ENCODE measurements around the gene KRTAP13-1.

DNA sequence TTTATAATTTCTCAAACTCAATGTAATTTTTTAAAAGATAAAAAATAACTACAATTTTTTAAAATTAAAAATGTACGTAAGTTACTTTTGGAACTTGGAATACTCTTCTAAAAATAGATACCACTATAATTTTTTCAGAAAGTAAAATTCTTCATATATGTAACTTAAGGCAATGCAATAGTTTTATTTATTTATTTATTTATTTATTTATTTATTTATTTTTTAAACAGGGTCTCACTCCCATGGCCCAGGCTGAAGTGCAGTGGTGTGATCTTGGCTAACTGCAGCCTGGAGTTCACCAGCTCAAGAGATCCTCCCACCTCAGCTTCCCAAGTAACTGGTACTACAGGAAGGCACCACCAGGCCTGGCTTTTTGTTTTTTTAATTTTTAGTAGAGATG lies 44.3 kb upstream of the KRTAP13-1 start:
- TF ChIP-seq CTCF (optimal IDR thresholded peaks at IDR 0.05 in 1 of 3, IDR thresholded peaks at IDR 0.05 in 1 of 3, conservative IDR thresholded peaks at IDR 0.05 in 1 of 3; ENCODE audit: extremely low read depth in 1 of 3, insufficient read depth in 2 of 3, low read length in 3 of 3) (no peak), EZH2 (IDR thresholded peaks at IDR 0.05; ENCODE audit: low read length) (no peak)

Data from keratinocyte (primary cell).